HepG2 (cell line): Measurements from ENCODE around the gene MCAT. TPM values are rescaled to one million over a fixed set of nuclear protein-coding genes. Genes with fewer than 3 reads are reported as not detected.

Experiments used
- ETS1 ChIP-seq: sonication (generic); formaldehyde crosslinking; IDR thresholded peaks from 2 replicates; pipeline ENCODE4 v1.4.0; 2020; ENCODE audit warnings: missing genetic modification reagents
- HMGA1 ChIP-seq: sonication (generic); formaldehyde crosslinking; conservative IDR thresholded peaks from 2 replicates; pipeline ENCODE4 v1.4.0; 2020; ENCODE audit warnings: missing genetic modification reagents
- PRDM15 ChIP-seq: sonication (generic); formaldehyde crosslinking; IDR thresholded peaks from 2 replicates; pipeline ENCODE4 v1.4.0; 2020; ENCODE audit warnings: missing genetic modification reagents
- RBFOX2 ChIP-seq: fragments of 200-400 bp; formaldehyde crosslinking; IDR thresholded peaks from 2 replicates; pipeline ENCODE4 v1.6.1; 2017; ENCODE audit warnings: low read depth, mild to moderate bottlenecking, low read length
- SALL1 ChIP-seq: sonication (generic); formaldehyde crosslinking; IDR thresholded peaks from 2 replicates; pipeline ENCODE4 v1.8.0; 2022; ENCODE audit warnings: mild to moderate bottlenecking, missing genetic modification reagents
- SYNCRIP ChIP-seq: fragments of 200-400 bp; formaldehyde crosslinking; IDR thresholded peaks from 2 replicates; pipeline ENCODE4 v1.6.1; 2018; ENCODE audit warnings: mild to moderate bottlenecking, low read depth, low read length; ENCODE audit not compliant: insufficient read depth
- THAP11 ChIP-seq: IDR thresholded peaks from 2 replicates; pipeline ENCODE4 v1.6.1; 2016; ENCODE audit warnings: missing biosample characterization, missing genetic modification reagents
- ZFY ChIP-seq: sonication (generic); formaldehyde crosslinking; IDR thresholded peaks from 2 replicates; pipeline ENCODE4 v1.4.0; 2020; ENCODE audit warnings: missing genetic modification reagents
- ZNF180 ChIP-seq: sonication (generic); formaldehyde crosslinking; IDR thresholded peaks from 2 replicates; pipeline ENCODE4 v1.4.0; 2020; ENCODE audit warnings: low read depth, missing genetic modification reagents, borderline replicate concordance
- ZNF318 ChIP-seq: sonication (generic); formaldehyde crosslinking; IDR thresholded peaks from 2 replicates; pipeline ENCODE4 v1.4.0; 2020; ENCODE audit warnings: mild to moderate bottlenecking, missing genetic modification reagents
- ZNF558 ChIP-seq: sonication (generic); formaldehyde crosslinking; IDR thresholded peaks from 2 replicates; pipeline ENCODE4 v1.9.0; 2022; ENCODE audit warnings: mild to moderate bottlenecking, missing genetic modification reagents, borderline replicate concordance
- ZNF615 ChIP-seq: sonication (generic); formaldehyde crosslinking; IDR thresholded peaks from 2 replicates; pipeline ENCODE4 v1.5.0; 2020; ENCODE audit warnings: mild to moderate bottlenecking, missing genetic modification reagents, borderline replicate concordance
- ZNF768 ChIP-seq: sonication (generic); formaldehyde crosslinking; IDR thresholded peaks from 2 replicates; pipeline ENCODE4 v1.4.0; 2020; ENCODE audit warnings: missing genetic modification reagents
- ZNF777 ChIP-seq: sonication (generic); formaldehyde crosslinking; IDR thresholded peaks from 2 replicates; pipeline ENCODE4 v1.4.0; 2020; ENCODE audit warnings: missing genetic modification reagents
- ZNF782 ChIP-seq: sonication (generic); formaldehyde crosslinking; IDR thresholded peaks from 2 replicates; pipeline ENCODE4 v1.4.0; 2020; ENCODE audit warnings: missing genetic modification reagents, mild to moderate bottlenecking, borderline replicate concordance
- polyA plus RNA-seq, 8 experiments: library from polyadenylated mRNA; depleted of rRNA in 3 of 8; stranded (reverse) in 7 of 8; unstranded in 1 of 8; fragments of >200 nt; fragmentation: Illumina TruSeq in 4 of 8; extraction: Trizol in 4 of 8; gene quantifications; 2 replicates each; pipeline versions ENCODE4 v1.2.1 to v1.2.3, GENCODE V29; 2011 to 2016; ENCODE audit warnings: low read depth in 4 of 8, missing spikeins in 1 of 8, mixed read lengths in 1 of 8; ENCODE audit not compliant: insufficient read depth in 1 of 8
- total RNA-seq, 5 experiments: library from RNA; depleted of rRNA; stranded (reverse); fragments of >200 nt; fragmentation: Illumina TruSeq; extraction: Trizol; gene quantifications; 2 replicates each; pipeline ENCODE4 v1.2.3, GENCODE V29; 2016; ENCODE audit warnings: low read depth in 1 of 5

MCAT gene
- total and polyA plus RNA-seq, 2 of the 13 experiments (the other 11 are each of a cell fraction or from before 2014, with no cell fraction given) = 9.3 to 16.7 TPM

- TF ChIP-seq ZNF768 (CRISPR knock-in tag) (peak; percentile 66; the same call in 1 of the 2 replicates), ZNF180 (CRISPR knock-in tag) (no peak), ZNF558 (CRISPR knock-in tag) (no peak), HMGA1 (no peak), ETS1 (no peak), ZNF615 (CRISPR knock-in tag) (no peak), RBFOX2 (peak; percentile 84), THAP11 (CRISPR knock-in tag) (peak; percentile 91), ZNF782 (CRISPR knock-in tag) (no peak), PRDM15 (CRISPR knock-in tag) (no peak), SALL1 (CRISPR knock-in tag) (peak; percentile 76), ZNF777 (CRISPR knock-in tag) (peak; percentile 85), SYNCRIP (no peak), ZNF318 (CRISPR knock-in tag) (no peak), ZFY (CRISPR knock-in tag) (peak; percentile 85)
These were observed 44.2 kb upstream of the MCAT start (continued) for GRCh38 chr22:43187171-43188099.
